Breast epithelium (tissue), 4 donors: ENCODE data around the gene FAM229A. TPM values are rescaled to one million over a fixed set of nuclear protein-coding genes. Genes with fewer than 3 reads are reported as not detected.
"Not testable (repeated sequence)": the region's sequence is repeated elsewhere in the genome, so short reads cannot be mapped to it uniquely, and the experiment has no call there.

ENCODE experiments used
- DNase-seq, 2 donors: peaks; one replicate each; pipeline ENCODE4 v3.0.0-alpha.2; 2019; ENCODE audit warnings: low spot score in 2 of 2
- H3K27ac ChIP-seq, 2 donors: fragments of 200-600 bp; sonication (generic) in 1 of 2; one replicate each; pipeline ENCODE4 v1.5.1; 2016 to 2019; ENCODE audit warnings: mild to moderate bottlenecking in 1 of 2
- H3K27me3 ChIP-seq, 2 donors: fragments of 200-600 bp; sonication (generic) in 1 of 2; one replicate each; pipeline versions ENCODE4 v1.5.1 to v1.6.0; 2017 to 2019; ENCODE audit warnings: control low read depth in 1 of 2, mild to moderate bottlenecking in 1 of 2
- H3K36me3 ChIP-seq: fragments of 200-600 bp; one replicate; pipeline ENCODE4 v1.5.1; 2019
- H3K4me1 ChIP-seq, 2 donors: fragments of 200-600 bp; sonication (generic); one replicate each; pipeline ENCODE4 v1.5.1; 2016 to 2019; ENCODE audit warnings: control low read depth in 1 of 2
- H3K4me3 ChIP-seq, 3 donors: fragments of 200-600 bp; sonication (generic); 1 replicate in 2 of 3; 2 replicates in 1 of 3; pipeline ENCODE4 v1.5.1; 2016 to 2019; ENCODE audit warnings: mild to moderate bottlenecking in 3 of 3, moderate library complexity in 2 of 3
- H3K9me3 ChIP-seq, 2 donors: fragments of 200-600 bp; sonication (generic) in 1 of 2; one replicate each; pipeline ENCODE4 v1.5.1; 2016 to 2019; ENCODE audit warnings: control low read depth in 1 of 2
- CTCF ChIP-seq, 3 donors: fragments of 450-650 bp; IDR thresholded peaks; one replicate each; pipeline ENCODE4 v1.5.1; 2016 to 2017; ENCODE audit warnings: antibody characterized with exemption in 3 of 3, mild to moderate bottlenecking in 3 of 3, moderate library complexity in 3 of 3
- POLR2A ChIP-seq: fragments of 450-650 bp; IDR thresholded peaks from one replicate; pipeline ENCODE4 v1.6.1; 2016; ENCODE audit warnings: antibody characterized with exemption, mild to moderate bottlenecking, moderate library complexity
- POLR2AphosphoS5 ChIP-seq, 3 donors: sonication (generic); formaldehyde crosslinking; IDR thresholded peaks; one replicate each; pipeline ENCODE4 v1.6.1; 2017; ENCODE audit warnings: antibody characterized with exemption in 3 of 3
- intact Hi-C: fragments of 100-400 bp; cut with DNase I; formaldehyde crosslinking; loops from one replicate; pipeline ENCODE4 v1.15.1; 2023; ENCODE audit warnings: low total_unique reads
- total RNA-seq, 3 donors: library from RNA; depleted of rRNA; stranded (reverse); fragments of >200 nt; gene quantifications; one replicate each; pipeline ENCODE4 v1.1.0, GENCODE V29; 2016

Gene FAM229A
- total RNA-seq, 3 donors from 2014 or later = 8.8 to 15.8 (median 10.2) TPM

GRCh38 chr1:32404946-32405345 is 42.7 kb upstream of the FAM229A start:
- DNase-seq = no peak
- no peaks in the 10 kb centered on the region for H3K27me3 ChIP-seq
- no peaks in the 10 kb centered on the region for H3K4me1 ChIP-seq
- no peaks in the 10 kb centered on the region for H3K9me3 ChIP-seq
- TF ChIP-seq POLR2A = no peak
- TF ChIP-seq POLR2AphosphoS5 (IDR thresholded peaks at IDR 0.05) = no peak
- TF ChIP-seq CTCF (IDR thresholded peaks at IDR 0.05) = no peak
- intact Hi-C loops = no loop called here
- H3K4me3 ChIP-seq = no peak overlapping the region
- H3K36me3 ChIP-seq = no peaks in the 10 kb centered on the region
- H3K27ac ChIP-seq = no peak overlapping the region

- peak; percentile 69 to 83 for DNase-seq
- intact Hi-C loops = no loop called here
- Histone ChIP-seq H3K36me3 (no peaks in the 10 kb centered on the region), H3K9me3 (no peaks in the 10 kb centered on the region), H3K4me1 (no peaks in the 10 kb centered on the region), H3K4me3 (no peak overlapping the region), H3K27me3 (no peaks in the 10 kb centered on the region), H3K27ac (no peak overlapping the region)
- TF ChIP-seq POLR2AphosphoS5 (IDR thresholded peaks at IDR 0.05) = peak in 2 of 3 donors; percentile 24 to 51
- peak; percentile 48 to 87 (median 85) for TF ChIP-seq CTCF (IDR thresholded peaks at IDR 0.05)
- no peak for TF ChIP-seq POLR2A
Measured at GRCh38 chr1:32400876-32401631, 38.8 kb upstream of the FAM229A start.

GRCh38 chr1:32399843-32400242 is 37.6 kb upstream of the FAM229A start:
- no peak overlapping the region for H3K27ac ChIP-seq
- no peaks in the 10 kb centered on the region for H3K27me3 ChIP-seq
- no peaks in the 10 kb centered on the region for H3K36me3 ChIP-seq
- no peak for DNase-seq
- TF ChIP-seq POLR2AphosphoS5 (IDR thresholded peaks at IDR 0.05) (no peak), POLR2A (no peak), CTCF (IDR thresholded peaks at IDR 0.05) (no peak)
- intact Hi-C loops = no loop called here
- no peaks in the 10 kb centered on the region for H3K4me1 ChIP-seq
- no peak overlapping the region for H3K4me3 ChIP-seq
- H3K9me3 ChIP-seq = no peaks in the 10 kb centered on the region

GRCh38 chr1:32398401-32398800 is 36.1 kb upstream of the FAM229A start:
- no peaks in the 10 kb centered on the region for H3K36me3 ChIP-seq
- peaks cover 0 to 2% of the 10 kb centered on the region in 2 donors for H3K4me1 ChIP-seq
- no peaks in the 10 kb centered on the region for H3K27me3 ChIP-seq
- H3K9me3 ChIP-seq = no peaks in the 10 kb centered on the region
- TF ChIP-seq POLR2A (no peak), POLR2AphosphoS5 (IDR thresholded peaks at IDR 0.05) (no peak), CTCF (IDR thresholded peaks at IDR 0.05) (no peak)
- intact Hi-C loops = no loop called here
- no peak for DNase-seq
- no peak overlapping the region for H3K4me3 ChIP-seq
- H3K27ac ChIP-seq = no peak overlapping the region

GRCh38 chr1:32396524-32396923 is 34.2 kb upstream of the FAM229A start:
- H3K36me3 ChIP-seq, H3K27me3 ChIP-seq, H3K4me3 ChIP-seq, H3K27ac ChIP-seq, DNase-seq, H3K9me3 ChIP-seq, intact Hi-C loops: not testable (repeated sequence)
- peaks cover 7 to 19% of the 10 kb centered on the region in 2 donors for H3K4me1 ChIP-seq
